Panc1 (cell line): ENCODE measurements around the gene CARNS1. TPM values are rescaled to one million over a fixed set of nuclear protein-coding genes. Genes with fewer than 3 reads are reported as not detected.

Source experiments
- ATAC-seq: fragments of 200-7000 bp; cut with Tn5 transposase; 2 replicates; pipeline ENCODE4 v1.9.1; 2020; ENCODE audit warnings: mild to moderate bottlenecking, moderate library complexity
- BruUV-seq: library from RNA; stranded (reverse); fragments of 400-500 nt; replicated peaks from 2 replicates; lab custom pipeline; 2021; lab: Mats Ljungman, UMichigan
- CTCF ChIA-PET: fragments of 300-600 bp; sonication (Branson Sonifier 250); formaldehyde crosslinking; loops from one replicate; lab custom pipeline; 2022; ENCODE audit warnings: antibody characterized with exemption; lab: Charles Lee
- POLR2A ChIA-PET: fragments of 300-600 bp; sonication (Branson Sonifier 250); formaldehyde crosslinking; loops from one replicate; lab custom pipeline; 2022; ENCODE audit warnings: antibody characterized with exemption; lab: Charles Lee
- DNase-seq: peaks from one replicate; pipeline ENCODE4 v3.0.0-alpha.2; 2010; ENCODE audit warnings: low read depth, low spot score
- H3K27ac ChIP-seq: 2 replicates; pipeline ENCODE4 v1.5.1; 2011; ENCODE audit warnings: mild to moderate bottlenecking, low read length, inconsistent platforms
- H3K27me3 ChIP-seq: fragments of 200-500 bp; sonication (Bioruptor generic); 2 replicates; pipeline ENCODE4 v1.6.0; 2014; ENCODE audit warnings: low read length, inconsistent platforms; ENCODE audit not compliant: control insufficient read depth, insufficient read depth
- H3K36me3 ChIP-seq: fragments of 200-500 bp; sonication (Bioruptor generic); 2 replicates; pipeline ENCODE4 v1.5.1; 2014; ENCODE audit warnings: inconsistent platforms, mild to moderate bottlenecking, low read length, moderate library complexity; ENCODE audit not compliant: control insufficient read depth, insufficient read depth
- H3K4me1 ChIP-seq: 2 replicates; pipeline ENCODE4 v1.5.1; 2011; ENCODE audit warnings: inconsistent platforms, mild to moderate bottlenecking, low read length, moderate library complexity; ENCODE audit not compliant: control insufficient read depth, insufficient read depth
- H3K4me3 ChIP-seq, 2 experiments: 2 replicates each; pipeline ENCODE4 v1.5.1; 2011 to 2012; ENCODE audit warnings: low read depth in 2 of 2, low read length in 2 of 2, mild to moderate bottlenecking in 2 of 2, inconsistent platforms in 1 of 2, moderate library complexity in 1 of 2
- H3K9me3 ChIP-seq: fragments of 200-500 bp; sonication (Bioruptor generic); 2 replicates; pipeline ENCODE4 v1.5.1; 2014; ENCODE audit warnings: low read depth, mild to moderate bottlenecking, inconsistent platforms, low read length, moderate library complexity; ENCODE audit not compliant: control insufficient read depth, insufficient read depth
- POLR2AphosphoS5 ChIP-seq: IDR thresholded peaks from 2 replicates; pipeline ENCODE4 v1.6.1; 2012; ENCODE audit warnings: mild to moderate bottlenecking, low read depth, low read length, moderate library complexity
- SIN3A ChIP-seq: IDR thresholded peaks from 2 replicates; pipeline ENCODE4 v1.6.1; 2012; ENCODE audit warnings: low read depth, mild to moderate bottlenecking, low read length, moderate library complexity, borderline replicate concordance; ENCODE audit not compliant: insufficient read depth
- TCF7L2 ChIP-seq: IDR thresholded peaks from 2 replicates; pipeline ENCODE4 v1.6.1; 2011; ENCODE audit warnings: mild to moderate bottlenecking, low read depth, low read length, inconsistent platforms
- in situ Hi-C: cut with HindIII; loops from 2 replicates; pipeline ENCODE4 v1.10.0; 2016; ENCODE audit warnings: low sequenced_read_pairs, low pct_unique_long_range_greater_than_20kb
- intact Hi-C: fragments of 100-400 bp; cut with micrococcal nuclease; formaldehyde crosslinking; loops from one replicate; pipeline ENCODE4 v1.10.0; 2022; ENCODE audit not compliant: unreplicated experiment
- total RNA-seq: library from RNA; stranded (reverse); gene quantifications from one replicate; pipeline ENCODE4 v1.2.1, GENCODE V29; 2021; ENCODE audit not compliant: unreplicated experiment
- TF ChIP-seq, protein P1 (sequence below): fragments of 450-650 bp; IDR thresholded peaks from 2 replicates; pipeline ENCODE4 v1.5.1; 2017; ENCODE audit warnings: mild to moderate bottlenecking
- TF ChIP-seq, protein P2 (sequence below), 2 experiments: IDR thresholded peaks; 2 replicates each; pipeline ENCODE4 v1.6.1; 2011 to 2012; ENCODE audit warnings: low read depth in 2 of 2, control low read depth in 1 of 2, low read length in 1 of 2, mild to moderate bottlenecking in 1 of 2, moderate library complexity in 1 of 2; ENCODE audit not compliant: insufficient read depth in 1 of 2

The CARNS1 gene
- total RNA-seq, 1 experiment from 2014 or later, result 1.0 TPM

GRCh38 chr11:67428052-67429001 is 12.8 kb downstream of the CARNS1 start, which contains the start of gene RPS6KB2:
Gene RPS6KB2, plus strand, starts transcription at chr11:67428494. Its CDS starts 52 bp downstream, at chr11:67428546.
- ATAC-seq (peak; percentile 93), DNase-seq (peak; percentile 96)
- TF ChIP-seq POLR2AphosphoS5 (peak; percentile 88), TCF7L2 (no peak), SIN3A (peak; percentile 92; the same call in 1 of the 2 replicates)
- TF ChIP-seq, protein P1, sequence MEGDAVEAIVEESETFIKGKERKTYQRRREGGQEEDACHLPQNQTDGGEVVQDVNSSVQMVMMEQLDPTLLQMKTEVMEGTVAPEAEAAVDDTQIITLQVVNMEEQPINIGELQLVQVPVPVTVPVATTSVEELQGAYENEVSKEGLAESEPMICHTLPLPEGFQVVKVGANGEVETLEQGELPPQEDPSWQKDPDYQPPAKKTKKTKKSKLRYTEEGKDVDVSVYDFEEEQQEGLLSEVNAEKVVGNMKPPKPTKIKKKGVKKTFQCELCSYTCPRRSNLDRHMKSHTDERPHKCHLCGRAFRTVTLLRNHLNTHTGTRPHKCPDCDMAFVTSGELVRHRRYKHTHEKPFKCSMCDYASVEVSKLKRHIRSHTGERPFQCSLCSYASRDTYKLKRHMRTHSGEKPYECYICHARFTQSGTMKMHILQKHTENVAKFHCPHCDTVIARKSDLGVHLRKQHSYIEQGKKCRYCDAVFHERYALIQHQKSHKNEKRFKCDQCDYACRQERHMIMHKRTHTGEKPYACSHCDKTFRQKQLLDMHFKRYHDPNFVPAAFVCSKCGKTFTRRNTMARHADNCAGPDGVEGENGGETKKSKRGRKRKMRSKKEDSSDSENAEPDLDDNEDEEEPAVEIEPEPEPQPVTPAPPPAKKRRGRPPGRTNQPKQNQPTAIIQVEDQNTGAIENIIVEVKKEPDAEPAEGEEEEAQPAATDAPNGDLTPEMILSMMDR, result no peak
- TF ChIP-seq, protein P2, sequence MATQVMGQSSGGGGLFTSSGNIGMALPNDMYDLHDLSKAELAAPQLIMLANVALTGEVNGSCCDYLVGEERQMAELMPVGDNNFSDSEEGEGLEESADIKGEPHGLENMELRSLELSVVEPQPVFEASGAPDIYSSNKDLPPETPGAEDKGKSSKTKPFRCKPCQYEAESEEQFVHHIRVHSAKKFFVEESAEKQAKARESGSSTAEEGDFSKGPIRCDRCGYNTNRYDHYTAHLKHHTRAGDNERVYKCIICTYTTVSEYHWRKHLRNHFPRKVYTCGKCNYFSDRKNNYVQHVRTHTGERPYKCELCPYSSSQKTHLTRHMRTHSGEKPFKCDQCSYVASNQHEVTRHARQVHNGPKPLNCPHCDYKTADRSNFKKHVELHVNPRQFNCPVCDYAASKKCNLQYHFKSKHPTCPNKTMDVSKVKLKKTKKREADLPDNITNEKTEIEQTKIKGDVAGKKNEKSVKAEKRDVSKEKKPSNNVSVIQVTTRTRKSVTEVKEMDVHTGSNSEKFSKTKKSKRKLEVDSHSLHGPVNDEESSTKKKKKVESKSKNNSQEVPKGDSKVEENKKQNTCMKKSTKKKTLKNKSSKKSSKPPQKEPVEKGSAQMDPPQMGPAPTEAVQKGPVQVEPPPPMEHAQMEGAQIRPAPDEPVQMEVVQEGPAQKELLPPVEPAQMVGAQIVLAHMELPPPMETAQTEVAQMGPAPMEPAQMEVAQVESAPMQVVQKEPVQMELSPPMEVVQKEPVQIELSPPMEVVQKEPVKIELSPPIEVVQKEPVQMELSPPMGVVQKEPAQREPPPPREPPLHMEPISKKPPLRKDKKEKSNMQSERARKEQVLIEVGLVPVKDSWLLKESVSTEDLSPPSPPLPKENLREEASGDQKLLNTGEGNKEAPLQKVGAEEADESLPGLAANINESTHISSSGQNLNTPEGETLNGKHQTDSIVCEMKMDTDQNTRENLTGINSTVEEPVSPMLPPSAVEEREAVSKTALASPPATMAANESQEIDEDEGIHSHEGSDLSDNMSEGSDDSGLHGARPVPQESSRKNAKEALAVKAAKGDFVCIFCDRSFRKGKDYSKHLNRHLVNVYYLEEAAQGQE (IDR thresholded peaks at IDR 0.05; ENCODE audit: insufficient read depth in 1 of 2, low read depth in 2 of 2, low read length in 1 of 2), result no peak
- H3K36me3 ChIP-seq, result no peaks in the 10 kb centered on the region; the same call in 1 of the 2 replicates
- no peaks in the 10 kb centered on the region for H3K27me3 ChIP-seq
- intact Hi-C loops (no loop called here), in situ Hi-C loops (no loop called here)
- H3K27ac ChIP-seq, result peak within 1 kb of the TSS; percentile 85
- no TSS peak for BruUV-seq
- ChIA-PET CTCF (interaction anchor here (0.6 kb wide), 1 partner anchor 113 kb away, joined by 3 read pairs; no protein-coding TSS in a partner anchor), POLR2A (no interaction called here)
- H3K9me3 ChIP-seq, result no peaks in the 10 kb centered on the region
- peak within 1 kb of the TSS; percentile 63 to 95 for H3K4me3 ChIP-seq
- peaks cover 7% of the 10 kb centered on the region for H3K4me1 ChIP-seq

GRCh38 chr11:67429038-67429668 is 13.7 kb downstream of the CARNS1 start:
- Histone ChIP-seq H3K9me3 (no peaks in the 10 kb centered on the region), H3K27me3 (no peaks in the 10 kb centered on the region), H3K4me3 (peak overlapping the region; percentile 63 to 95), H3K36me3 (no peaks in the 10 kb centered on the region; the same call in 1 of the 2 replicates), H3K27ac (peak overlapping the region; percentile 85), H3K4me1 (peaks cover 14% of the 10 kb centered on the region)
- no peak for ATAC-seq
- in situ Hi-C loops (no loop called here), intact Hi-C loops (no loop called here)
- no peak for DNase-seq
- ChIA-PET POLR2A (no interaction called here), CTCF (interaction anchor here (0.6 kb wide), 1 partner anchor 58 kb away, joined by 3 read pairs; no protein-coding TSS in a partner anchor)
- TF ChIP-seq, protein P1, result no peak
- TF ChIP-seq SIN3A, result no peak
- TF ChIP-seq TCF7L2, result no peak
- no peak for TF ChIP-seq POLR2AphosphoS5
- TF ChIP-seq, protein P2 (IDR thresholded peaks at IDR 0.05; ENCODE audit: insufficient read depth in 1 of 2, low read depth in 2 of 2, low read length in 1 of 2), result no peak
- no TSS peak for BruUV-seq
